GM21423 (cell line): ENCODE data around the gene IGF2BP2.
"Not testable (repeated sequence)": the region's sequence is repeated elsewhere in the genome, so short reads cannot be mapped to it uniquely, and the experiment has no call there.

Source experiments
- ATAC-seq: cut with Tn5 transposase; IDR thresholded peaks from one replicate; pipeline ENCODE4 v1.9.1; 2021; ENCODE audit warnings: mild to moderate bottlenecking, moderate library complexity; ENCODE audit not compliant: unreplicated experiment

IGF2BP2 gene

GRCh38 chr3:185838417-185838989 is 13.7 kb upstream of the IGF2BP2 start:
- ATAC-seq, result not testable (repeated sequence)

GRCh38 chr3:185837414-185837813 is 12.6 kb upstream of the IGF2BP2 start:
- ATAC-seq, result no peak

GRCh38 chr3:185831990-185832389 is 7.1 kb upstream of the IGF2BP2 start:
- ATAC-seq, result no peak

GRCh38 chr3:185831195-185831594 is 6.4 kb upstream of the IGF2BP2 start:
- ATAC-seq, result no peak

GRCh38 chr3:185830018-185830797 is 5.4 kb upstream of the IGF2BP2 start:
- ATAC-seq, result no peak

- no peak for ATAC-seq
Measured at GRCh38 chr3:185828755-185829154, 3.9 kb upstream of the IGF2BP2 start.

- ATAC-seq, result no peak
Measured at GRCh38 chr3:185827595-185828344, 2.9 kb upstream of the IGF2BP2 start.

- peak; percentile 41 for ATAC-seq
Measured at GRCh38 chr3:185825639-185826481, 1.0 kb upstream of the IGF2BP2 start.

GRCh38 chr3:185824051-185825005 is 514 bp downstream of the IGF2BP2 start:
- ATAC-seq, result no peak

- ATAC-seq, result no peak
Measured at GRCh38 chr3:185823078-185824044, 1.5 kb downstream of the IGF2BP2 start.

- no peak for ATAC-seq
Measured at GRCh38 chr3:185822221-185823000, 2.4 kb downstream of the IGF2BP2 start.

GRCh38 chr3:185820973-185821758 is 3.7 kb downstream of the IGF2BP2 start:
- no peak for ATAC-seq

GRCh38 chr3:185818267-185818875 is 6.5 kb downstream of the IGF2BP2 start:
- no peak for ATAC-seq

- ATAC-seq, result no peak
Measured at GRCh38 chr3:185815391-185816282, 9.2 kb downstream of the IGF2BP2 start.

- no peak for ATAC-seq
Measured at GRCh38 chr3:185813691-185814215, 11.1 kb downstream of the IGF2BP2 start.
